SKM-1 (cell line): Measurements from ENCODE around the gene FKBP5.
"Not testable (repeated sequence)": the region's sequence is repeated elsewhere in the genome, so short reads cannot be mapped to it uniquely, and the experiment has no call there.

ENCODE experiments used
- DNase-seq: peaks from one replicate; lab custom pipeline; 2025; ENCODE audit not compliant: unreplicated experiment; lab: John Stamatoyannopoulos, UW

FKBP5 gene

GRCh38 chr6:35622283-35622682 is 66.4 kb downstream of the FKBP5 start:
- no peak for DNase-seq

GRCh38 chr6:35620706-35621105 is 68.0 kb downstream of the FKBP5 start:
- DNase-seq = no peak

- no peak for DNase-seq
Measured at GRCh38 chr6:35613762-35614161, 75.0 kb downstream of the FKBP5 start.

GRCh38 chr6:35611240-35611639 is 77.5 kb downstream of the FKBP5 start:
- DNase-seq = no peak

- DNase-seq = no peak
Measured at GRCh38 chr6:35610830-35611229, 77.9 kb downstream of the FKBP5 start.

GRCh38 chr6:35609588-35609987 is 79.1 kb downstream of the FKBP5 start:
- no peak for DNase-seq

- DNase-seq = no peak
Measured at GRCh38 chr6:35607517-35608233, 81.0 kb downstream of the FKBP5 start.

- no peak for DNase-seq
Measured at GRCh38 chr6:35605600-35605999, 83.1 kb downstream of the FKBP5 start.

GRCh38 chr6:35603326-35604202 is 85.2 kb downstream of the FKBP5 start:
- DNase-seq = no peak

- no peak for DNase-seq
Measured at GRCh38 chr6:35602133-35602946, 86.4 kb downstream of the FKBP5 start.

- peak; percentile 61 for DNase-seq
Measured at GRCh38 chr6:35601331-35602132, 87.2 kb downstream of the FKBP5 start.

GRCh38 chr6:35600659-35601125 is 88.0 kb downstream of the FKBP5 start:
- DNase-seq = no peak

- DNase-seq = no peak
Measured at GRCh38 chr6:35599761-35600658, 88.7 kb downstream of the FKBP5 start.

- not testable (repeated sequence) for DNase-seq
Measured at GRCh38 chr6:35598621-35599020, 90.1 kb downstream of the FKBP5 start.

- no peak for DNase-seq
Measured at GRCh38 chr6:35596448-35597442, 92.0 kb downstream of the FKBP5 start.

- DNase-seq = no peak
Measured at GRCh38 chr6:35594503-35595186, 94.1 kb downstream of the FKBP5 start.

GRCh38 chr6:35592178-35592577 is 96.5 kb downstream of the FKBP5 start:
- DNase-seq = no peak

GRCh38 chr6:35590622-35591066 is 98.1 kb downstream of the FKBP5 start:
- no peak for DNase-seq
